ENCODE results near the gene SLC49A3.
"Not testable (repeated sequence)": the region's sequence is repeated elsewhere in the genome, so short reads cannot be mapped to it uniquely, and the experiment has no call there.

Gene SLC49A3

GRCh38 chr4:688854-689681, at the start of gene SLC49A3:
Gene SLC49A3, minus strand, starts transcription at chr4:689151. Its CDS starts 24 bp downstream, at chr4:689127.
- Histone ChIP-seq H3K36me3 (ENCODE audit: control insufficient read depth in 1 of 2, insufficient read depth in 2 of 2, low read length in 2 of 2) (no peaks in the 10 kb centered on the region), H3K9me3 (ENCODE audit: control insufficient read depth in 1 of 2, low read length in 2 of 2) (no peaks in the 10 kb centered on the region), H3K4me1 (ENCODE audit: control insufficient read depth in 1 of 2, insufficient read depth in 2 of 2, low read length in 2 of 2) (peaks cover 8 to 28% of the 10 kb centered on the region in 2 donors), H3K27me3 (ENCODE audit: low read depth, low read length) (no peaks in the 10 kb centered on the region), H3K4me3 (ENCODE audit: low read depth in 1 of 2, low read length in 2 of 2) (peak within 1 kb of the TSS; percentile 30 to 53), H3K27ac (ENCODE audit: low read length) (peak within 1 kb of the TSS; percentile 39)

GRCh38 chr4:736561-736960, 47.6 kb upstream of the SLC49A3 start:
- H3K27ac ChIP-seq (ENCODE audit: low read length); H3K4me3 ChIP-seq (ENCODE audit: low read depth in 1 of 2, low read length in 2 of 2); H3K9me3 ChIP-seq (ENCODE audit: control insufficient read depth in 1 of 2, low read length in 2 of 2); H3K27me3 ChIP-seq (ENCODE audit: low read depth, low read length); H3K4me1 ChIP-seq (ENCODE audit: control insufficient read depth in 1 of 2, insufficient read depth in 2 of 2, low read length in 2 of 2): not testable (repeated sequence)
- H3K36me3 ChIP-seq (ENCODE audit: control insufficient read depth in 1 of 2, insufficient read depth in 2 of 2, low read length in 2 of 2): peaks cover 46 to 80% of the 10 kb centered on the region in 2 donors

GRCh38 chr4:735583-735982, 46.6 kb upstream of the SLC49A3 start:
- H3K9me3 ChIP-seq (ENCODE audit: control insufficient read depth in 1 of 2, low read length in 2 of 2): no peaks in the 10 kb centered on the region
- no peak overlapping the region for H3K27ac ChIP-seq (ENCODE audit: low read length)
- no peaks in the 10 kb centered on the region for H3K4me1 ChIP-seq (ENCODE audit: control insufficient read depth in 1 of 2, insufficient read depth in 2 of 2, low read length in 2 of 2)
- no peak overlapping the region for H3K4me3 ChIP-seq (ENCODE audit: low read depth in 1 of 2, low read length in 2 of 2)
- H3K27me3 ChIP-seq (ENCODE audit: low read depth, low read length): no peaks in the 10 kb centered on the region
- H3K36me3 ChIP-seq (ENCODE audit: control insufficient read depth in 1 of 2, insufficient read depth in 2 of 2, low read length in 2 of 2): peaks cover 42 to 79% of the 10 kb centered on the region in 2 donors

DNA sequence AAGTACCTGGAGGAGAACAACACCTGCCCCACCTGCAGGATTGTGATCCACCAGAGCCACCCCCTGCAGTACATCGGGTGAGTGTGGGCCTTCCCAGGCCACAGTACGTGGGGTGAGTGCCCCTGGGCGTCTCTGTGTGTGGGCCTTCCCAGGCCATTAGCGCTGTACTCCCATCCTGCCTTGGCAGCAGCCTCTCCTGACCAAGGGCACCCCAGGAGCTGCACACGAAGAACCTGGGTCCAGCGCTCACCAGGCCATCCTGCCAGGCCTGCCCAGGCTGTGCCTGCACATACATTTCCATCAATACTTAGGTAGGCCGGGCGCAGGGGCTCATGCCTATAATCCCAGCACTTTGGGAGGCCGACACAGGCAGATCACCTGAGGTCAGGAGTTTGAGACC, 46.0 kb upstream of the SLC49A3 start:
- Histone ChIP-seq H3K27ac (ENCODE audit: low read length) (no peak overlapping the region), H3K36me3 (ENCODE audit: control insufficient read depth in 1 of 2, insufficient read depth in 2 of 2, low read length in 2 of 2) (peaks cover 36 to 75% of the 10 kb centered on the region in 2 donors), H3K4me1 (ENCODE audit: control insufficient read depth in 1 of 2, insufficient read depth in 2 of 2, low read length in 2 of 2) (no peaks in the 10 kb centered on the region), H3K4me3 (ENCODE audit: low read depth in 1 of 2, low read length in 2 of 2) (no peak overlapping the region), H3K27me3 (ENCODE audit: low read depth, low read length) (no peaks in the 10 kb centered on the region), H3K9me3 (ENCODE audit: control insufficient read depth in 1 of 2, low read length in 2 of 2) (no peaks in the 10 kb centered on the region)

GRCh38 chr4:734075-734474, 45.1 kb upstream of the SLC49A3 start:
- no peaks in the 10 kb centered on the region for H3K9me3 ChIP-seq (ENCODE audit: control insufficient read depth in 1 of 2, low read length in 2 of 2)
- H3K4me1 ChIP-seq (ENCODE audit: control insufficient read depth in 1 of 2, insufficient read depth in 2 of 2, low read length in 2 of 2): no peaks in the 10 kb centered on the region
- H3K4me3 ChIP-seq (ENCODE audit: low read depth in 1 of 2, low read length in 2 of 2): no peak overlapping the region
- no peaks in the 10 kb centered on the region for H3K27me3 ChIP-seq (ENCODE audit: low read depth, low read length)
- peaks cover 34 to 66% of the 10 kb centered on the region in 2 donors for H3K36me3 ChIP-seq (ENCODE audit: control insufficient read depth in 1 of 2, insufficient read depth in 2 of 2, low read length in 2 of 2)
- no peak overlapping the region for H3K27ac ChIP-seq (ENCODE audit: low read length)

DNA sequence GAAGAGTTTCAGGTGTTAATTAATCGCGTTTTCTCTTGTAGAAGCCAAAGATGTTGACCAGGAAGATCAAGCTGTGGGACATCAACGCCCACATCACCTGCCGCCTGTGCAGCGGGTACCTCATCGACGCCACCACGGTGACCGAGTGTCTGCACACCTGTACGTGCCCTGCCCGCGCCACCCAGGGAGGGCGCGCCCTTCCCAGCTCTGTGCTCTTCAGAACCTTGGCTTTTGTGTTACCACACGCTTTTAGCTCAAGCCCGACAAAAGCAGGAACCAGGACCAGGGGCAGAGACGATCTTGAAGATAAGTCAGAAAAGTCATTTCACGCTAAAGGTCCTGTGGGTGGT, 44.7 kb upstream of the SLC49A3 start:
- Histone ChIP-seq H3K27ac (ENCODE audit: low read length) (no peak overlapping the region), H3K36me3 (ENCODE audit: control insufficient read depth in 1 of 2, insufficient read depth in 2 of 2, low read length in 2 of 2) (peaks cover 31 to 62% of the 10 kb centered on the region in 2 donors), H3K9me3 (ENCODE audit: control insufficient read depth in 1 of 2, low read length in 2 of 2) (no peaks in the 10 kb centered on the region), H3K27me3 (ENCODE audit: low read depth, low read length) (no peaks in the 10 kb centered on the region), H3K4me3 (ENCODE audit: low read depth in 1 of 2, low read length in 2 of 2) (no peak overlapping the region), H3K4me1 (ENCODE audit: control insufficient read depth in 1 of 2, insufficient read depth in 2 of 2, low read length in 2 of 2) (no peaks in the 10 kb centered on the region)

DNA sequence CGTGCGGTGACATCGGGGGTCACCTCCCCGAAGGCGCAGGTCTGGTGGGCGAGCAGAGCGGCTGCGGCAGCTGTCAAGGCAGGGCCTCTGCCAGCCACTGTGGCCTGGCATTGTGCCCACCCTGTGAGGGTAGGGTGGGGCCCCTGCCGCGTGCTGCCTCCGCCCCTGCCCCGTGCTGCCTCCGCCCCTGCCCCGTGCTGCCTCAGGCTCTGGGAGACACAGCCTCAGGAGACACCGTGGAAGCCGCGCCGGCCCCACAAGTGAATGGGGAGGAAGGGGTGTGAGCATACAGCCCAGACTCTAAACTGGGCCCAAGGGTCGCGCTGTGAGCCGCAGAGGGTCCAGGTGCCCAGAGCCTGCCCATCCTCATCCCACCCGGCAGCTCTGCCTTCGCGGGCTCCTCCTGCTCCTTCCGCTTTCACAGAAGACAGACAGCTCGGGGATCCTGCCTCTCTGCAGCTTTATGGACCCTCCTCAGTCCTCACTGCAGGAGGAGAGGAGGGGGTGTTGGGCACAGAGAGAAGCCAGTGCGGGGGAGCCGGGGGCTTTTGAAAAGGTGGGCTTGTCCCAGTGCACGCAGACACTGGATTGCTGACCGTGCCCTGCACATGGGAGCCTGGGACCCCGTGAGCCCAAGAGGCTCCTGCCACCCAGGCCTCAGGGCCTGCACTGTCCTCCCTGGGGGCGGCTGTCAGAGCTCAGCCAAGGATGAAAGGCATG, 44.1 kb upstream of the SLC49A3 start:
- H3K27me3 ChIP-seq (ENCODE audit: low read depth, low read length): no peaks in the 10 kb centered on the region
- peaks cover 30 to 58% of the 10 kb centered on the region in 2 donors for H3K36me3 ChIP-seq (ENCODE audit: control insufficient read depth in 1 of 2, insufficient read depth in 2 of 2, low read length in 2 of 2)
- H3K4me1 ChIP-seq (ENCODE audit: control insufficient read depth in 1 of 2, insufficient read depth in 2 of 2, low read length in 2 of 2): no peaks in the 10 kb centered on the region
- no peaks in the 10 kb centered on the region for H3K9me3 ChIP-seq (ENCODE audit: control insufficient read depth in 1 of 2, low read length in 2 of 2)
- H3K27ac ChIP-seq (ENCODE audit: low read length): no peak overlapping the region
- no peak overlapping the region for H3K4me3 ChIP-seq (ENCODE audit: low read depth in 1 of 2, low read length in 2 of 2)

- no peaks in the 10 kb centered on the region for H3K27me3 ChIP-seq (ENCODE audit: low read depth, low read length)
- no peak overlapping the region for H3K4me3 ChIP-seq (ENCODE audit: low read depth in 1 of 2, low read length in 2 of 2)
- peaks cover 24 to 52% of the 10 kb centered on the region in 2 donors for H3K36me3 ChIP-seq (ENCODE audit: control insufficient read depth in 1 of 2, insufficient read depth in 2 of 2, low read length in 2 of 2)
- H3K4me1 ChIP-seq (ENCODE audit: control insufficient read depth in 1 of 2, insufficient read depth in 2 of 2, low read length in 2 of 2): no peaks in the 10 kb centered on the region
- H3K9me3 ChIP-seq (ENCODE audit: control insufficient read depth in 1 of 2, low read length in 2 of 2): no peaks in the 10 kb centered on the region
- no peak overlapping the region for H3K27ac ChIP-seq (ENCODE audit: low read length)
Measured at GRCh38 chr4:732486-732885, 43.5 kb upstream of the SLC49A3 start.

- peaks cover 21 to 47% of the 10 kb centered on the region in 2 donors for H3K36me3 ChIP-seq (ENCODE audit: control insufficient read depth in 1 of 2, insufficient read depth in 2 of 2, low read length in 2 of 2)
- not testable (repeated sequence) for H3K27me3 ChIP-seq (ENCODE audit: low read depth, low read length); H3K4me1 ChIP-seq (ENCODE audit: control insufficient read depth in 1 of 2, insufficient read depth in 2 of 2, low read length in 2 of 2)
Measured at GRCh38 chr4:731954-732353, 43.0 kb upstream of the SLC49A3 start.

GRCh38 chr4:730946-731904, 42.3 kb upstream of the SLC49A3 start:
- H3K9me3 ChIP-seq (ENCODE audit: control insufficient read depth in 1 of 2, low read length in 2 of 2); H3K27me3 ChIP-seq (ENCODE audit: low read depth, low read length); H3K4me1 ChIP-seq (ENCODE audit: control insufficient read depth in 1 of 2, insufficient read depth in 2 of 2, low read length in 2 of 2); H3K27ac ChIP-seq (ENCODE audit: low read length); H3K4me3 ChIP-seq (ENCODE audit: low read depth in 1 of 2, low read length in 2 of 2): not testable (repeated sequence)
- peaks cover 21 to 46% of the 10 kb centered on the region in 2 donors for H3K36me3 ChIP-seq (ENCODE audit: control insufficient read depth in 1 of 2, insufficient read depth in 2 of 2, low read length in 2 of 2)

More at GRCh38 chr4:731954-732353, 43.0 kb upstream of the SLC49A3 start:
- H3K27ac ChIP-seq (ENCODE audit: low read length); H3K9me3 ChIP-seq (ENCODE audit: control insufficient read depth in 1 of 2, low read length in 2 of 2); H3K4me3 ChIP-seq (ENCODE audit: low read depth in 1 of 2, low read length in 2 of 2): not testable (repeated sequence)

GRCh38 chr4:730511-730910, 41.6 kb upstream of the SLC49A3 start:
- Histone ChIP-seq H3K9me3 (ENCODE audit: control insufficient read depth in 1 of 2, low read length in 2 of 2) (no peaks in the 10 kb centered on the region), H3K36me3 (ENCODE audit: control insufficient read depth in 1 of 2, insufficient read depth in 2 of 2, low read length in 2 of 2) (peaks cover 21 to 43% of the 10 kb centered on the region in 2 donors), H3K4me1 (ENCODE audit: control insufficient read depth in 1 of 2, insufficient read depth in 2 of 2, low read length in 2 of 2) (peaks cover 0 to 2% of the 10 kb centered on the region in 2 donors), H3K4me3 (ENCODE audit: low read depth in 1 of 2, low read length in 2 of 2) (no peak overlapping the region), H3K27ac (ENCODE audit: low read length) (no peak overlapping the region), H3K27me3 (ENCODE audit: low read depth, low read length) (no peaks in the 10 kb centered on the region)
